HG03378 (cell line): ENCODE data around the gene ZNF74.
"Not testable (repeated sequence)": the region's sequence is repeated elsewhere in the genome, so short reads cannot be mapped to it uniquely, and the experiment has no call there.

ENCODE experiments used
- ATAC-seq: cut with Tn5 transposase; IDR thresholded peaks from one replicate; pipeline ENCODE4 v1.9.1; 2021; ENCODE audit warnings: mild to moderate bottlenecking, moderate library complexity; ENCODE audit not compliant: unreplicated experiment

The ZNF74 gene

DNA sequence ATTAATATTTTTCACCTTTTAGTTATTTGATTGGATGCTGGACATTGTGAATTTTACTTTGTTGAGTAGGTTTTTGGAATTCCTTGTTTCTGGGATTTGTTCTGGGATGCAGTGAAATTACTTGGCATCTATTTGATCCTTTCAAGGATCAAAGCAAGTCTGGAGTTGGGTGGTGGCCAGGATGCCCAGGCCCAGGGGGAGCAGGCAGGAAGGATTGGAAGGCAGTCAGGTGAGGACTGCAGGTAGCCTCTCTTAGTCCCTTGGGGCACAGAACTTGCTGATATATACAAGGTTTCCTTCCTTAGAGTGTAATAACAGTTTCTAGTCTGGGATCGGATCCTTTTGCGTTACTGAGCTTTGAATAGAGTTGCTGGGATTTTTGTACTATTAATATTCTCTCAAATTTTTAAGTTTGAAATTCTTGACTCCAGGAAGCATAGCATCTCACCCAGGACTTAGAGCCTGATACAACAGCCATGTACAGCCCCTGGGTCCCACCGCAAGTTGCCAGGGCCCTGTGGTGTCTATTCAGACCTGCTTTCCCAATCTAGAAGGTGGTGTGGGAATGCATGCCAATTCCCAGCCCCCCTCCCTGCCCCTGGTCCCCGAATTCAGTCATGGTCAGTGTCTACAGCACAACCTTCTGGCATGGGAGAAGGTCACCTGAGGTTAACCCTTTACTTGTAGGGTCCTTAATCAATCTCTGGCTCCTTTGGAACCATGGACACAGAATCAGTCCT, 6.1 kb downstream of the ZNF74 start:
- ATAC-seq, result no peak

DNA sequence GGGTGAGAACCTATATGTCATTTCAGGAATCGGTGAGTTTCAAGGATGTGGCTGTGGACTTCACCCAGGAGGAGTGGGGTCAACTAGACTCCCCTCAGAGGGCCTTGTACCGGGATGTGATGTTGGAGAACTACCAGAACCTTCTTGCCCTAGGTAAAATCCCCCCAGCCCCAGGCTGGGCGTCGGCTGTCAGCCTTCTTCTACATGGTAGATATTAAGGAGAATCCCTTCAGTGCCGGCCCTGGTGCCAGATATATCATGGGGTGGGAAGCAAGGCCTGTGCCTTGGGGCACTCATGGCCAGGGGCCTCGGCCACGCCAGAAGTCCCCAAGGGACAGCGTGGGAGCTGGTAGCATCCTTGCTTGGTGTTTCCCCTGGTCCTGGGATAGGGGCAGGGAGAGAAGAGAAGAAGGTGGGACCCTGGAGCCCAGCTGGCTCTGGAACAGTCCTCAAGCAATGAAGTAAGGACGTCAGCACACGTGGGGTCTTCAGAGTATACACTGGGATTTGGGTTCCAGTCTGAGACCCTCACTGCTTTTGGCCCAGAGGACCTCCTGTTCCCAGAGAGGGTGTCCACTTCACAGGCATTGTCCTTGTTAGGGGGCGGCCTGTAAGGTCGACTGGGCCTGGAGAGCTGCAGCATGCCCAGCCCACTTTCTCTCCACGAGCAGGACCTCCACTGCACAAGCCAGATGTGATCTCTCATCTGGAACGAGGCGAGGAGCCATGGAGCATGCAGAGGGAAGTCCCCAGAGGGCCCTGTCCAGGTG, 6.8 kb downstream of the ZNF74 start:
- ATAC-seq, result no peak

DNA sequence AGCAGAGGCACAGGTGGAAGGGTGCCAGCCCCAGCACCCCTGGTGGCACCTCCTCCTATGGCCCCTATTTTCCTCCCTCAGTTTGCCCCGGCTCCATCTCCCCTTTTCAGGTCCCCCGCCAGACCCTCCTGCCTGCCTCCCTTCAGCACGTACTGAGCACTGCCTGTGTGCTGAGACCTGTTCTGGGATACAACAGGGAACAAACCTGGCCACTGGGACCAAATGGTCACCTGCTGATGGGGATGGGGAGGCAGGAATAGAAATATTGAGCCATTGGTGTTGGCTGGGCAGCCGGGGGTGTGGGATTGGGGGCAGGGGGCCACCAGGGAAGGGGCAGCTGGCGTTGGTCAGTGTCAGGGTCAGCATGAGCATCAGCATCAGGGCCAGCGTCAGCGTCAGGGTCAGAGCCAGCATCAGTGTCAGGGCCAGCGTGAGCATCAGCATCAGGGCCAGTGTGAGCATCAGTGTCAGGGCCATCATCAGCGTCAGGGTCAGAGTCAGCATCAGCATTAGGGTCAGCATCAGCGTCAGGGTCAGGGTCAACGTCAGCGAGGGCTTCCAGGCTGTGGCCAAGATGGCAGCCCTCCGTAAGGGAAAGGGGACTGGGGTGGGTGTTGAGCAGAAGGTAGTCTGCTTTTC, 7.5 kb downstream of the ZNF74 start:
- no peak for ATAC-seq

DNA sequence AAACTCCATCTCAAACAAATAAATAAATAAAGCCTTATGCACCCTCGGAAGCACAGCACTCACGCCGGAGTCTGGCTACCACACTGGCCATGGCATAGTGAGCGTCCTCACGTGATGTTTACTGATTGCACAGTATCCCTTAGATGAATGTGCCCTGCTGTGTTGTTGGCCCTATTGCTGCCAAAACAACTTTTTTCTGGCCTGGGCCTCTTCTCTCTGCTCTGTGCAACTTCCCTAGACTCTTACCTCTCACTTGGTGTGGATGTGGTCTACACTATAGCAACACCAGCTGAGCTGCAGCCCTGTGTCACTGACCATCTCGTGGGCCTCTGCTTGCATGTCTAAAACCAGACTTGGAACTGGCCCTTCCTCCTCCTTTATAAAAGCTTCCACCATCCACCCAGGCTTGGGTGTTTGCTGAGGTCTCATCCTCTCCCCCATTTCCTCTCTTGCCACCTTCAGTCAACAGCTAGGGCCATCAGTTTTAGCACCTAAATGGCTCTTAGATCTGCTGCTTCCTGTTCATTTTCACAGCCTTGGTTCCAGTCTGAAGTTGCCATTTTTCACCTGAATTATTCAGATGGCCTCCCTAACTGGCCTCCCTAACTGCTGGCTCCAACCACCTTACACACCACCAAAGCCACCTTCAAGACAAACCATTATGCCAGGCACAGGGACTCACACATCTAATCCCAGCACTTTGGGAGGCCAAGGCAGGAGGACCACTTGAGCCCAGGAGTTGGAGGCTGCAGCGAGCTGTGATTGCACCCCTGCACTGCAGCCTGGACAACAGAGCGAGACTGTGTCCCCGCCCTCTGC, 9.2 kb downstream of the ZNF74 start:
- no peak for ATAC-seq

DNA sequence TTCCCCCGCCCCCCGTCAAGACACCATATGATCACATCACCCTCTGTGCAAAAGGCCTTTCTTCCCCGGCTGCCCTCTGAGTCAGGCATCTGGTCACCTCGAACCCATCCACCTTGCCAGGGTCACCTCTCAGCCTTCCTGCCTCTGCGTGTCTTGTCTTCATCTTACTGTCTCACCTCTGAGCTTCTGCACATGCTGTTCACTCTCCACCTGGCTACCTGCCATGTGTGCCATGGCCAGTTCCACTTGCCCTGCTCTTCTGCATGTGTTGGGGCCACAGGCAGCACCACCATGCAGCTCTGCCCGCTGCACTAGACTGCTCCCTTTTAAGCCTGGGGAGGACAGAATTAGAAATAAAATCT, 9.8 kb downstream of the ZNF74 start:
- ATAC-seq, result no peak

DNA sequence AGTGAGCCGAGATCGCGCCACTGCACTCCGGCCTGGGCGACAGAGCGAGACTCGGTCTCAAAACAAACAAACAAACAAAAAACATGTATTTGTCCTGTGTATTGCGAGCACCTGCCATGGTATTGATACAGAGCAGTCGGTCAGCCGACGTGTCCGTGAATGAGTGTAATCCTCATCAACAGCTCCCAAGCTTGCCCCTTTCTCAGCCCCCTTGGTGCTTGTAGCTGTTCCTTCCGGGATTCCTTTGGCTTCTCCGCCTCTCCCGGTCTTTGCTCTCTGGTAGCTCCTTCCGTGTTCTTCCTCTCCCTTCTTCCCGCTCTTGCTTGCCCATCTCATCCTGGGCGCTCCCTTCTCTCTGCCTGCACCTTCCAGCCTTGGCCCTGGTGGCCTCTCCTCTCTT, 10.9 kb downstream of the ZNF74 start:
- ATAC-seq, result no peak

DNA sequence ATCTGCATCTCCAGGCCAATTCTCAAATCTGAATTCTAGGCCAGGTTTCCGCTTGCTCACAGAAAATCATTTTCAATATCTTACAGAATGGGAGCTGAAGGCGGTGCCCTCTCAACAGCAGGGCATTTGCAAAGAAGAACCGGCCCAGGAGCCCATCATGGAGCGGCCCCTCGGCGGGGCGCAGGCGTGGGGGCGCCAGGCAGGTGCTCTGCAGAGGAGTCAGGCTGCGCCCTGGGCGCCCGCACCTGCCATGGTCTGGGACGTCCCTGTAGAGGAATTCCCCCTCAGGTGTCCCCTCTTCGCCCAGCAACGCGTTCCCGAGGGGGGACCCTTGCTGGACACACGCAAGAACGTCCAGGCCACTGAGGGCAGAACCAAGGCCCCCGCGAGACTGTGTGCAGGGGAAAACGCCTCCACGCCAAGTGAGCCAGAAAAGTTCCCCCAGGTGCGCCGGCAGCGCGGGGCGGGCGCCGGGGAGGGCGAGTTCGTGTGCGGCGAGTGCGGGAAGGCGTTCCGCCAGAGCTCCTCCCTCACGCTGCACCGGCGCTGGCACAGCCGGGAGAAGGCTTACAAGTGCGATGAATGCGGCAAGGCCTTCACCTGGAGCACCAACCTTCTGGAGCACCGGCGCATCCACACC, 11.5 kb downstream of the ZNF74 start:
- no peak for ATAC-seq

DNA sequence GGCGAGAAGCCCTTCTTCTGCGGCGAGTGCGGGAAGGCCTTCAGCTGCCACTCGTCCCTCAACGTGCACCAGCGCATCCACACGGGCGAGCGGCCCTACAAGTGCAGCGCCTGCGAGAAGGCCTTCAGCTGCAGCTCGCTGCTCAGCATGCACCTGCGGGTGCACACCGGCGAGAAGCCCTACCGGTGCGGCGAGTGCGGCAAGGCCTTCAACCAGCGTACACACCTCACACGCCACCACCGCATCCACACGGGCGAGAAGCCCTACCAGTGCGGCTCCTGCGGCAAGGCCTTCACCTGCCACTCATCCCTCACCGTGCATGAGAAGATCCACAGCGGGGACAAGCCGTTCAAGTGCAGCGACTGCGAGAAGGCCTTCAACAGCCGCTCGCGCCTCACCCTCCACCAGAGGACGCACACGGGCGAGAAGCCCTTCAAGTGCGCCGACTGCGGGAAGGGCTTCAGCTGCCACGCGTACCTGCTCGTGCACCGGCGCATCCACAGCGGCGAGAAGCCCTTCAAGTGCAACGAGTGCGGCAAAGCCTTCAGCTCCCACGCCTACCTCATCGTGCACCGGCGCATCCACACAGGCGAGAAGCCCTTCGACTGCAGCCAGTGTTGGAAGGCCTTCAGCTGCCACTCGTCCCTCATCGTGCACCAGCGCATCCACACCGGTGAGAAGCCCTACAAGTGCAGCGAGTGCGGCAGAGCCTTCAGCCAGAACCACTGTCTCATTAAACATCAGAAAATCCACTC, 12.2 kb downstream of the ZNF74 start:
- ATAC-seq, result no peak

DNA sequence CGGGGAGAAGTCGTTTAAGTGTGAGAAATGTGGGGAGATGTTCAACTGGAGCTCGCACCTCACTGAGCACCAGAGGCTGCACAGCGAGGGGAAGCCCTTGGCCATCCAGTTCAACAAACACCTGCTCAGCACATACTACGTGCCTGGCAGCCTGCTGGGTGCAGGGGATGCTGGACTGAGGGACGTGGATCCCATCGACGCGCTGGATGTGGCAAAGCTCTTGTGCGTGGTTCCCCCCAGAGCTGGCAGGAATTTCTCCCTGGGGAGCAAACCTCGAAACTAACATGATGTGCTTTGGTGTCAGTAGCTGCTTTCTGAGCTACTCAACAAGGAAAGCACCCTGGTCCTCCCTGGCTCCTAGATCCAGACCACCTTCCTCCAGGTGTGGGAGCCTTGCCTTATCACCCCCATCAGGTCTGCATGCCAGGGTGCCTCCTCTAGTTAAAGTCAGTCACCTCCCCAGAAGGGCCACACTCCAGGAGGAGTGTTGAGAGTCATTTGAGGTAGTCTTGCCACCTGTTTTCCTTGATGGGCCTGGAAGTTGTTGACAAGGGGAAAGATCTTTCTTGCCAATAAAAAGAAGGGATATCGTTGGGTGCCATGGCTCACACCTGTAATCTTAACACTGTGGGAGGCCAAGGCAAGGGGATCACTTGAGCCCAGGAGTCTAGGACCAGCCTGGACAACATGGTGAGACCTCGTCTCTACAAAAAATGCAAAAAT, 12.9 kb downstream of the ZNF74 start:
- no peak for ATAC-seq

DNA sequence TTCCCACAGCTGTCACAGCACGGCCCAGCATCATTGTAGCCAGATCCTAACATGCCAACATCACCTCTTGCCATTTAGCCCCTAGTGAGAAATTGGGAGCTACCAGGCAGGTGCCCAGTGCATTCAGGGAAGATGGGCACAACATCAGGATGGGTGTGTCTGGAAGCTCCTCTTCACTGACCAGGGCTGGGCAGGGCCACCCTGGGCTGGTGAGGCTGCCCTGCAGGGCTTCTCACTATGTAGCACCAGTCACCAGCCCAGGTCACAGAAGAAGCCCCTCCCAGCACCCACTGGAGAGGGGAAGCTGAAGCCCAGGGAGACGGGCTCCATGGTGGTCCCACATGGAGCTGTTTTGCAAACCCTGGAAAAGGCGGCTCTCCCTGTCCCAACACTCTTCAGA, 13.9 kb downstream of the ZNF74 start:
- no peak for ATAC-seq

DNA sequence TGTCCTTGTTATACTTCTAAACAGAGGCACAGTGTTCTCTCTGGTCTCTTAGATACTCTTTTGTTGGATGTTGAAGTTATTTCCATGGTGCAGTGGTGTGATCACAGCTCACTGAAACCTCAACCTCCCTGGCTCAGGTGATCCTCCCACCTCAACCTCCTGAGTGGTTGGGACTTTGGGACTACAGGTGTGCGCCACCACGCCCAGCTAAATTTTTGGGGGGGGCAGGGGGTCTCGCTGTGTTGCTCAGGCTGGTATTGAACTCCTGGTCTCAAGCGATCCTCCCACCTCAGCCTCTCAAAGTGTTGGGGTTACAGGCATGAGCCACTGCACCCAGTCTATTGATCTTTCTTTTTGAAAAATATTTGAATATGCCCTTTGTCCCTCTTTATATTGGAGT, 14.9 kb downstream of the ZNF74 start:
- no peak for ATAC-seq

DNA sequence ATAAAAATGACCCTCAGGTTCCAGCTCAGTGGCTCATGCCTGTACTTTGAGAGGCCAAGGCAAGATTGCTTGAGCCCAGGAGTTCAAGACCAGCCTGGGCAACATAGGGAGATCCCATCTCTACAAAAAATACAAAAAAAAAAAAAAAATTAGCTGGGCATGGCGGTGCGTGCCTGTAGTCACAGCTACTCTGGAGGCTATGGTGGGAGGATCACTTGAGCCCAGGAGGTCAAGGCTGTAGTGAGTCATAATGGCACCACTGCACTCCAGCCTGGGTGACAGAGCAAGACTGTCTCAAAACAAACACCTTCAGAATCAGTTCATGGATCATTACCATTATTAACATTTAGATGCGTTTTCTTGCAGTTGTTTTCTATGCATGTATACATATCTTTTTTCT, 15.4 kb downstream of the ZNF74 start:
- ATAC-seq, result not testable (repeated sequence)

DNA sequence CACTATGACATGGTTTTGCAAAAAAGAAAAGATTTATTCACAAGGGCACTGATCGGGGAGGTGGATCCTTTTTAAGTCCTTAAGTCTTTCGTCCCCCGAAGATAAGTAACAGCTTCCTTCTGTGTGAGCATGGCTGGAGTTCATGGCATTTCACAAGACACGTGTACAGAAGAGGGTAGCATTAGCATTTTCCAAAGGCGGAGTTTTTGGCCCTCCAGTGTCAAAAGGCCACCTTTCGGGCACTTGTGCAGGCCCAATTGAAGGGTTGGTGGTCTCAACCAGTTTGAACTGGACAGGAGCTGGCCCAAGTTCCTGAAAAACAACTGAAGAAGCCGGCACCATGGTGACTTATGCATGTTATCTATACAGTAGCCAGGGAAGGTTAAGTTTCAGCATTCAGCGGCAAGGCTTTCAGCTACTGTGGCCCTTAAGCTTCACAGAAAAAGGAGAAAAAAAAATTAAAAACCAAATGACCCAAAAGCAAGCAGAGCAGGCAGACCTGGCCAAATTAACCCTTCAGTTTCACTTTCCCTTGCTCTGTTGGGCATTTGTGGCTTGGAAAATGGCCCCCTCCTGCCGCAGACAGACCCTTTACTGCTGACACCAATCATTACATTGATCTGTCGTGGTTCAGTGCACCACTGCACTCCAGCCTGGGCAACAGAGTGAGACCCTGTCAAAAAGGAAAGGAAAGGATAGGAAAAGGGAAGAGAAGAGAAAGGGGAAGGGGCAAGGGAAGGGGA, 18.7 kb downstream of the ZNF74 start:
- no peak for ATAC-seq

DNA sequence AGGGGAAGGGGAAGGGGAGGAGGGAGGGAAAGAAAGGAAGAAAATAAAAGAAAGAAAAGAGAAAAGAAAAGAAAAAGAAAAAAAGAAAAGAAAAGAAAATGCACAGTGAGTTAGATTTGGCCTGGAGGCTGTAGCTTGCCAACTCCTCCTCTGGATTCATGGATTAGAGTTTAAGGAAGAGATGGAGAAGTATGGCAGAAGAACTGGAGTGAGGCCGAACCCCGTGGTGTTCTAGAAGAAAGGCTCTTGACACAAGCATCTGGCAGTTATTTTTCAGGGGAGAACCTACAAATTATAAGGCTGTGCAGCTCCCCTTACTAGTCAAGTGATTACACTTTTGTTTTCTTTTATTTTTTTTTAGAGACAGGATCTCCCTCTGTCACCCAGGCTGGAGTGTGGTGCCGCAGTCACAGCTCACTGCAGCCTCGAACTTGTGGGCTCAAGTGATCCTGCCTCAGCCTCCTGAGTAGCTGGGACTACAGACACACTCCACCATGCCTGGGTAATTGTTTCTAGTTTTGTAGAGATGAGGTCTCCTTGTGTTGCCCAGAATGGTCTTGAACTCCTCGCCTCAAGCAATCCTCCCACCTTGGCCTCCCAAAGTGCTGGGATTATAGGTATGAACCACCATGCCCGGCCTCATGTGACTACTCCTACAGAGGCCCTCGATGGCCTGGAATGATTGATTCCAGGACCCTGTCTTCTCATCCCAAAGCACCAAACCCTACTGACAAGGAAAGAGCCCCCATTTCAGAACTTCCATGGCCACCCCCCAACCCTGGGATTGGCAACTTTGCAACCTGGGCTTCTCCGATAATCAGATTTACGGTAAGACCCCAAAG, 19.5 kb downstream of the ZNF74 start:
- ATAC-seq, result no peak

DNA sequence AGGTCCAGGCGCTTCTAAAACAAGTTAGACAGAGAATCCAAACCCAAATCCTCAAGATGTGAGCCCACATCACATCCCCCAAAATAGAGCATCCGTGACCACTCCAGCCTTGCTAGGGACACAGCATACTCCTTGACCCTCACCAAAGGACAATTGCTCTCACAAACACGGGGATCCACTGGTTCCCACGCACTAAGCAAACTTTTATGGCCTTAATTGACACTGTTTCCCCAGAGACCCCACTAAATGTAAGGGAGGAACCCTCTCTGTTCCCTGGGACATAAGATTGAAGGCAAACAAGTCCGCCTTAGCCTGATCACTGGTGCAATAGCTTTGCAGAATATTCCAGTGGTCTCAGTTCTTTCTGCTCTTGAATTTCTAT, 20.1 kb downstream of the ZNF74 start:
- ATAC-seq, result no peak

DNA sequence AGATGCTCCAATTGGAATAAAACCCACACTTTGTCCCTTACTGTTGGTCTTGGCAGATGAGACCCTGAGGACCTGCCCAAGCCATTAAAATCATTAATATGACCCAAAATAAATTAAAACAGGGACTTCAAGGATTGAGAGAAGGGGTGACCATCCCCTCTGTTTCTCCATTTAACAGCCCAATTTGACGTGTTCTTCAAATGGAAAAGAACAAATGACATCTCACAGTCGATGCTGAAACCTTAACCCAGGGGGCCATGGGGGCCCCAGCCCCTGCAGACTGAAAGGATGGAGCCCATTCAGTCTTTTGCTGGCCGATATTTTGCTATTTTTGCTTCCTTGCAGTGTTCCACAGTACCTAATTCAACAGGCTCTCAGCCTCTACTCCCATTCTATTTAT, 20.5 kb downstream of the ZNF74 start:
- no peak for ATAC-seq

DNA sequence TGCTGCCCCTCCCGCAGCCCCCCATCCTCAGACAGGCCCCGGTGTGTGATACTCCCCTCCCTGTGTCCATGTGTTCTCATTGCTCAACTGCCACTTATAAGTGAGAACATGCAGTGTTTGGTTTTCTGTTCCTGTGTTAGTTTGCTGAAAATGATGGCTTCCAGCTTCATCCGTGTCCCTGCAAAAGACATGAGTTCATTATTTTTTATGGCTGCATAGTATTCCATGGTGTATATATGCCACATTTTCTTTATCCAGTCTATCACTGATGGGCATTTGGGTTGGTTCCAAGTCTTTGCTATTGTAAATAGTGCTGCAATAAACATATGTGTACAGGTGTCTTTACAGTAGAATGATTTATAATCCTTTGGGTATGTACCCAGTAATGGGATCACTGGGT, 21.3 kb downstream of the ZNF74 start:
- not testable (repeated sequence) for ATAC-seq

DNA sequence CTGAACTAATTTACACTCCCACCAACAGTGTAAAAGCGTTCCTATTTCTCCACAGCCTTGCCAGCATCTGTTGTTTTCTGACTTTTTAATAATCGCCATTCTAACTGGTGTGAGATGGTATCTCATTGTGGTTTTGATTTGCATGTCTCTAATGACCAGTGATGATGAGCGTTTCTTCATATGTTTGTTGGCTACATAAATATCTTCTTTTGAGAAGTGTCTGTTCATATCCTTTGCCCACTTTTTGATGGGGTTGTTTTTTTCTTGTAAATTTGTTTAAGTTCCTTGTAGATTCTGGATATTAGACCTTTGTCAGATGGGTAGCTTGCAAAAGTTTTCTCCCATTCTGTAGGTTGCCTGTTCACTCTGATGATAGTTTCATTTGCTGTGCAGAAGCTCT, 21.7 kb downstream of the ZNF74 start:
- not testable (repeated sequence) for ATAC-seq
